Pulmonary artery endothelial cell (primary cell): Measurements from ENCODE around the gene CYP2C19. TPM values are rescaled to one million over a fixed set of nuclear protein-coding genes. Genes with fewer than 3 reads are reported as not detected.
"Not testable (repeated sequence)": the region's sequence is repeated elsewhere in the genome, so short reads cannot be mapped to it uniquely, and the experiment has no call there.

Experiments used
- DNase-seq: peaks from one replicate; pipeline ENCODE4 v3.0.0-alpha.2; 2011; ENCODE audit warnings: low read depth, low spot score
- total RNA-seq: library from RNA; depleted of rRNA; stranded (reverse); fragments of >200 nt; gene quantifications from 2 replicates; pipeline ENCODE4 v1.2.3, GENCODE V29; 2014

CYP2C19 gene
- total RNA-seq = 0.07 TPM in 1 of 2 replicates, not detected in the other

GRCh38 chr10:94762393-94762792 is at the start of gene CYP2C19:
CYP2C19 (plus strand) TSS chr10:94762681; CDS start chr10:94762706, 25 bp downstream.
- no peak for DNase-seq

- no peak for DNase-seq
Measured at GRCh38 chr10:94725871-94726270, 36.6 kb upstream of the CYP2C19 start.

- no peak for DNase-seq
Measured at GRCh38 chr10:94735197-94735596, 27.3 kb upstream of the CYP2C19 start.

GRCh38 chr10:94738588-94738987 is 23.9 kb upstream of the CYP2C19 start:
- no peak for DNase-seq

- DNase-seq = no peak
Measured at GRCh38 chr10:94747137-94747536, 15.3 kb upstream of the CYP2C19 start.

- DNase-seq = no peak
Measured at GRCh38 chr10:94747838-94748237, 14.6 kb upstream of the CYP2C19 start.

GRCh38 chr10:94757916-94758315 is 4.6 kb upstream of the CYP2C19 start:
- DNase-seq = no peak

- DNase-seq = no peak
Measured at GRCh38 chr10:94760586-94761178, 1.8 kb upstream of the CYP2C19 start.

- not testable (repeated sequence) for DNase-seq
Measured at GRCh38 chr10:94775425-94775824, 12.9 kb downstream of the CYP2C19 start.

- no peak for DNase-seq
Measured at GRCh38 chr10:94777886-94778458, 15.5 kb downstream of the CYP2C19 start.

GRCh38 chr10:94780844-94781243 is 18.4 kb downstream of the CYP2C19 start:
- DNase-seq = no peak

- no peak for DNase-seq
Measured at GRCh38 chr10:94784256-94784655, 21.8 kb downstream of the CYP2C19 start.

GRCh38 chr10:94785211-94785610 is 22.7 kb downstream of the CYP2C19 start:
- no peak for DNase-seq

GRCh38 chr10:94800551-94800950 is 38.1 kb downstream of the CYP2C19 start:
- not testable (repeated sequence) for DNase-seq

- DNase-seq = no peak
Measured at GRCh38 chr10:94803307-94803706, 40.8 kb downstream of the CYP2C19 start.

GRCh38 chr10:94830025-94830424 is 67.5 kb downstream of the CYP2C19 start:
- not testable (repeated sequence) for DNase-seq

- no peak for DNase-seq
Measured at GRCh38 chr10:94846204-94846603, 83.7 kb downstream of the CYP2C19 start.

GRCh38 chr10:94850766-94851165 is 88.3 kb downstream of the CYP2C19 start:
- DNase-seq = no peak

GRCh38 chr10:94851263-94851662 is 88.8 kb downstream of the CYP2C19 start:
- no peak for DNase-seq

GRCh38 chr10:94852438-94852837 is 90.0 kb downstream of the CYP2C19 start:
- no peak for DNase-seq

- DNase-seq = no peak
Measured at GRCh38 chr10:94853065-94853464, 90.6 kb downstream of the CYP2C19 start.

- no peak for DNase-seq
Measured at GRCh38 chr10:94858005-94858404, 95.5 kb downstream of the CYP2C19 start.

GRCh38 chr10:94859086-94859485 is 96.6 kb downstream of the CYP2C19 start:
- no peak for DNase-seq
